GM23338 (cell line): Measurements from ENCODE around the gene MMAB.

Experiments used
- CREB1 ChIP-seq: fragments of 250-450 bp; sonication (Bioruptor Pico); IDR thresholded peaks from 2 replicates; pipeline ENCODE4 v1.5.0; 2020; ENCODE audit warnings: low read depth, mild to moderate bottlenecking, moderate library complexity
- EZH2 ChIP-seq: fragments of 200-600 bp; sonication (generic); IDR thresholded peaks from one replicate; pipeline ENCODE4 v1.8.0; 2017; ENCODE audit warnings: antibody characterized with exemption, mild to moderate bottlenecking, low read depth; ENCODE audit not compliant: unreplicated experiment
- EZH2phosphoT487 ChIP-seq: fragments of 200-600 bp; sonication (generic); IDR thresholded peaks from one replicate; pipeline ENCODE4 v1.8.1; 2018; ENCODE audit warnings: antibody characterized with exemption; ENCODE audit not compliant: unreplicated experiment
- JUNB ChIP-seq: IDR thresholded peaks from one replicate; pipeline ENCODE4 v1.6.1; 2016; ENCODE audit warnings: antibody characterized with exemption; ENCODE audit not compliant: unreplicated experiment
- POLR2AphosphoS5 ChIP-seq: IDR thresholded peaks from 2 replicates; pipeline ENCODE4 v1.6.1; 2016; ENCODE audit warnings: antibody characterized with exemption, low read depth
- TF ChIP-seq, protein P1 (sequence below), 2 experiments: fragments of 200-600 bp in 1 of 2; sonication (generic) in 1 of 2; conservative IDR thresholded peaks; 2 replicates each; pipeline versions ENCODE4 v1.5.1 to v1.6.1; 2016 to 2017; ENCODE audit warnings: antibody characterized with exemption in 2 of 2, low read depth in 2 of 2, mild to moderate bottlenecking in 2 of 2, moderate library complexity in 1 of 2
- TF ChIP-seq, protein P2 (sequence below): IDR thresholded peaks from one replicate; pipeline ENCODE4 v1.6.1; 2018; ENCODE audit warnings: antibody characterized with exemption; ENCODE audit not compliant: unreplicated experiment
- TF ChIP-seq, protein P3 (sequence below): IDR thresholded peaks from 2 replicates; pipeline ENCODE4 v1.6.1; 2016; ENCODE audit warnings: antibody characterized with exemption

DNA sequence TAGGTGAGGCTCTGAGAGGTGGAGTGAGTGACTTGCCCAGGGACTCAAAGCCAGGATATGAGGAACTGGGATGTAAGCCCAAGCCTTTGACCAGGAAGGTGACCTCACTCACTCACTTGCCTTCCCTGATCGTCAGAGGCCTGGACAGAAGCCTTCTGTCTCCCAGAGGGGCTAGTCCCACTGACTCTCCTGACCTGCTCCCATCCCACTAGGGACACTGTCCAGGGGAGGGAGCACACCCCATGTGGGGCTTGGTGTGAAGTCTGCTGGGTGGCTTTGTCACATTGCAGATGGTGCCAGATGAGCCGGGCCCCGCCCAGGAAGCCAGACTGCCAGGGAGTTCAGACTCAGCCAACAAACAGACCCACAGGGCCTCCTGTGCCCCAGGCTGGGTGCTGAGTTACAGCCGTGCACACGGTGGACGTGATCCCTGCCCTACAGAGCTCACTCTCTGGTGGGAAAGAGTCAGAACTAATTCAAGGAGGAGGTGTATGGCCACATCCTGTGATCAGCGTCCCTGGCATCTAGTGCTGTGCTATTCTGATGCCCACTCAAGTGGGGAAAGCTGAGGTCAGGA lies 28.3 kb downstream of the MMAB start:
- TF ChIP-seq, protein P1, sequence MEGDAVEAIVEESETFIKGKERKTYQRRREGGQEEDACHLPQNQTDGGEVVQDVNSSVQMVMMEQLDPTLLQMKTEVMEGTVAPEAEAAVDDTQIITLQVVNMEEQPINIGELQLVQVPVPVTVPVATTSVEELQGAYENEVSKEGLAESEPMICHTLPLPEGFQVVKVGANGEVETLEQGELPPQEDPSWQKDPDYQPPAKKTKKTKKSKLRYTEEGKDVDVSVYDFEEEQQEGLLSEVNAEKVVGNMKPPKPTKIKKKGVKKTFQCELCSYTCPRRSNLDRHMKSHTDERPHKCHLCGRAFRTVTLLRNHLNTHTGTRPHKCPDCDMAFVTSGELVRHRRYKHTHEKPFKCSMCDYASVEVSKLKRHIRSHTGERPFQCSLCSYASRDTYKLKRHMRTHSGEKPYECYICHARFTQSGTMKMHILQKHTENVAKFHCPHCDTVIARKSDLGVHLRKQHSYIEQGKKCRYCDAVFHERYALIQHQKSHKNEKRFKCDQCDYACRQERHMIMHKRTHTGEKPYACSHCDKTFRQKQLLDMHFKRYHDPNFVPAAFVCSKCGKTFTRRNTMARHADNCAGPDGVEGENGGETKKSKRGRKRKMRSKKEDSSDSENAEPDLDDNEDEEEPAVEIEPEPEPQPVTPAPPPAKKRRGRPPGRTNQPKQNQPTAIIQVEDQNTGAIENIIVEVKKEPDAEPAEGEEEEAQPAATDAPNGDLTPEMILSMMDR (conservative IDR thresholded peaks at IDR 0.05; ENCODE audit: low read depth in 2 of 2): no peak
- TF ChIP-seq POLR2AphosphoS5 (no peak), EZH2phosphoT487 (no peak), EZH2 (no peak), JUNB (no peak), CREB1 (CRISPR knock-in tag) (no peak)
- TF ChIP-seq, protein P2, sequence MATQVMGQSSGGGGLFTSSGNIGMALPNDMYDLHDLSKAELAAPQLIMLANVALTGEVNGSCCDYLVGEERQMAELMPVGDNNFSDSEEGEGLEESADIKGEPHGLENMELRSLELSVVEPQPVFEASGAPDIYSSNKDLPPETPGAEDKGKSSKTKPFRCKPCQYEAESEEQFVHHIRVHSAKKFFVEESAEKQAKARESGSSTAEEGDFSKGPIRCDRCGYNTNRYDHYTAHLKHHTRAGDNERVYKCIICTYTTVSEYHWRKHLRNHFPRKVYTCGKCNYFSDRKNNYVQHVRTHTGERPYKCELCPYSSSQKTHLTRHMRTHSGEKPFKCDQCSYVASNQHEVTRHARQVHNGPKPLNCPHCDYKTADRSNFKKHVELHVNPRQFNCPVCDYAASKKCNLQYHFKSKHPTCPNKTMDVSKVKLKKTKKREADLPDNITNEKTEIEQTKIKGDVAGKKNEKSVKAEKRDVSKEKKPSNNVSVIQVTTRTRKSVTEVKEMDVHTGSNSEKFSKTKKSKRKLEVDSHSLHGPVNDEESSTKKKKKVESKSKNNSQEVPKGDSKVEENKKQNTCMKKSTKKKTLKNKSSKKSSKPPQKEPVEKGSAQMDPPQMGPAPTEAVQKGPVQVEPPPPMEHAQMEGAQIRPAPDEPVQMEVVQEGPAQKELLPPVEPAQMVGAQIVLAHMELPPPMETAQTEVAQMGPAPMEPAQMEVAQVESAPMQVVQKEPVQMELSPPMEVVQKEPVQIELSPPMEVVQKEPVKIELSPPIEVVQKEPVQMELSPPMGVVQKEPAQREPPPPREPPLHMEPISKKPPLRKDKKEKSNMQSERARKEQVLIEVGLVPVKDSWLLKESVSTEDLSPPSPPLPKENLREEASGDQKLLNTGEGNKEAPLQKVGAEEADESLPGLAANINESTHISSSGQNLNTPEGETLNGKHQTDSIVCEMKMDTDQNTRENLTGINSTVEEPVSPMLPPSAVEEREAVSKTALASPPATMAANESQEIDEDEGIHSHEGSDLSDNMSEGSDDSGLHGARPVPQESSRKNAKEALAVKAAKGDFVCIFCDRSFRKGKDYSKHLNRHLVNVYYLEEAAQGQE: no peak
- TF ChIP-seq, protein P3, sequence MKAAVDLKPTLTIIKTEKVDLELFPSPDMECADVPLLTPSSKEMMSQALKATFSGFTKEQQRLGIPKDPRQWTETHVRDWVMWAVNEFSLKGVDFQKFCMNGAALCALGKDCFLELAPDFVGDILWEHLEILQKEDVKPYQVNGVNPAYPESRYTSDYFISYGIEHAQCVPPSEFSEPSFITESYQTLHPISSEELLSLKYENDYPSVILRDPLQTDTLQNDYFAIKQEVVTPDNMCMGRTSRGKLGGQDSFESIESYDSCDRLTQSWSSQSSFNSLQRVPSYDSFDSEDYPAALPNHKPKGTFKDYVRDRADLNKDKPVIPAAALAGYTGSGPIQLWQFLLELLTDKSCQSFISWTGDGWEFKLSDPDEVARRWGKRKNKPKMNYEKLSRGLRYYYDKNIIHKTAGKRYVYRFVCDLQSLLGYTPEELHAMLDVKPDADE: no peak
